Muscle layer of colon (tissue), 2 donors: ENCODE results near the gene INO80B.
"Not testable (repeated sequence)": the region's sequence is repeated elsewhere in the genome, so short reads cannot be mapped to it uniquely, and the experiment has no call there.

Experiments
- H3K27ac ChIP-seq: one replicate; pipeline ENCODE4 v1.7.0; 2013; ENCODE audit warnings: low read depth, mild to moderate bottlenecking, low read length, moderate library complexity
- H3K27me3 ChIP-seq, 2 donors: one replicate each; pipeline ENCODE4 v1.7.0; 2013; ENCODE audit warnings: low read length in 2 of 2, mild to moderate bottlenecking in 2 of 2; ENCODE audit not compliant: insufficient read depth in 2 of 2, control insufficient read depth in 1 of 2
- H3K36me3 ChIP-seq: one replicate; pipeline ENCODE4 v1.7.0; 2013; ENCODE audit warnings: mild to moderate bottlenecking, low read length; ENCODE audit not compliant: insufficient read depth
- H3K4me1 ChIP-seq: one replicate; pipeline ENCODE4 v1.7.0; 2013; ENCODE audit warnings: mild to moderate bottlenecking, low read length; ENCODE audit not compliant: insufficient read depth
- H3K4me3 ChIP-seq, 2 donors: one replicate each; pipeline ENCODE4 v1.7.0; 2013; ENCODE audit warnings: low read length in 2 of 2, low read depth in 1 of 2, mild to moderate bottlenecking in 1 of 2, moderate library complexity in 1 of 2
- H3K9ac ChIP-seq: one replicate; pipeline ENCODE4 v1.7.0; 2013; ENCODE audit warnings: low read length
- H3K9me3 ChIP-seq: one replicate; pipeline ENCODE4 v1.7.0; 2013; ENCODE audit warnings: mild to moderate bottlenecking, low read length
- donor health status: abdominal sarcoma.
- donor health status: Adenocarcinoma of cecum.

The INO80B gene

DNA sequence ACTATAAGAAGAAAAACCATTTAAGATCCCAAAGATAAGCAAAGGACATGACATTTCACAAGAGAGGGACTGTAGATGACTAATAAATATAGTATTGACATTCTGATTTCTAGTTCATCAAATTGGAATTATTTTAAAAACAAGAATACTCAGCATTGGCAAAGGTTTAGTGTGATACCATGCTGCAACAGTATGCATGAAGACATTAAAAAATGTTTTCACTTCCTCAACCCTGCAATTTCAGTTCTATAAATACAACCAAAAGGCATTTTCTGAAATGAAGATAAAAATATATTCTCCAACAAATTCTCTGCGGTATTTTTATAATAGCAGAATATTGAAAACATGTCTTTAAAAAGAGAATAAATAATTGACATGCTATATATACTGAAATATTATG is 35.5 kb upstream of the INO80B start:
- Histone ChIP-seq H3K27me3 (no peaks in the 10 kb centered on the region), H3K36me3 (no peaks in the 10 kb centered on the region), H3K9me3 (no peaks in the 10 kb centered on the region), H3K9ac (no peak overlapping the region), H3K4me3 (no peak overlapping the region), H3K27ac (no peak overlapping the region), H3K4me1 (peaks cover 15% of the 10 kb centered on the region)

DNA sequence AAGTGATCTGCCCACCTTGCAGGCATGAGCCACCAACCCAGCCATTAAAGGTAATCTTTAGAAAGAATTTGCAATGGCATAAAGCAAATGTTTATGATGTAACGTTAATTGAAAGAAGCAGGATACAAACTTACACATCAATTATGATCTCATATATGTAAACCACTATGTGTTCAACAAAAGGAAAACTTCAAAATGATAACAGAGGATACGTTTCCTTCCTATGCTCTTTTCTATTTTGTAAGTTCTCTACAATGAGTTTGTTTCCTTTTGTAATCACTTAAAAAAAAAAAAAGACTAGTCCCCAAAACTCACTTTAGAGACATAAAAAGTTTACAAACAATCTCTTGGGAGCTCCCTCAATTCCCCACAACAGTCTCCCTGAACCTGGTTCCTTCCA is 34.9 kb upstream of the INO80B start:
- no peak overlapping the region for H3K9ac ChIP-seq

DNA sequence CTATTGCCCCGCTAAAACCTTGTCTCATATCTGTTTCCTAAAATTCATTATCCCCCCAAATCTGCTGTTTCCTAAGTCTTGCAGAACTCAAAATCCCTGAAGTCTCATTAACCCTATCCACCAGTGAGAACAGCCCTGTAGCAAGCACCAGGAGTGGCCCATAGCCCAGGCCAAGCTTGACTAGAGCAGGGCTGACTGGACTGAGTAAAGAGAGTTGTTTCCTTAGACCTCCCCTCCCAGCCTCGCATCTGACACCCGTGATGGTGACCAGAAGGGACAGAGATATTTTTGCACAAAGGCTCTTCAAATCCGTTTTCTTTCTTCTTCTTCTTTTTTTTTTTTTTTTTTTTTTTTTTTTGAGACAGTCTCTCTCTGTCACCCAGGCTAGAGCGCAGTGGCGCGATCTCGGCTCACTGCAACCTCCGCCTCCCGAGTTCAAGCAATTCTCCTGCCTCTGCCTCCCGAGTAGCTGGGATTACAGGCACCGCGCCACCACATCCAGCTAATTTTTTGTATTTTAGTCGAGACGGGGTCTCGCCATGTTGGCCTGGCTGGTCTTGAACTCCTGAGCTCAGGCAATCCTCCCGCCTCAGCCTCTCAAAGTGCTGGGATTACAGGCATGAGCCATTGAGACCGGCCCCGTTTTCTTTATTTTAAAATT is 34.3 kb upstream of the INO80B start:
- not testable (repeated sequence) for H3K27me3 ChIP-seq, H3K9ac ChIP-seq, H3K36me3 ChIP-seq, H3K4me1 ChIP-seq, H3K9me3 ChIP-seq
- H3K4me3 ChIP-seq: peak overlapping the region in 1 of 2 donors; percentile 90
- H3K27ac ChIP-seq: peak overlapping the region; percentile 63

More for the DNA sequence above, 34.9 kb upstream of the INO80B start:
- H3K36me3 ChIP-seq: no peaks in the 10 kb centered on the region
- no peaks in the 10 kb centered on the region for H3K27me3 ChIP-seq
- no peak overlapping the region for H3K4me3 ChIP-seq
- H3K4me1 ChIP-seq: peaks cover 11% of the 10 kb centered on the region
- H3K9me3 ChIP-seq: no peaks in the 10 kb centered on the region
- H3K27ac ChIP-seq: no peak overlapping the region

DNA sequence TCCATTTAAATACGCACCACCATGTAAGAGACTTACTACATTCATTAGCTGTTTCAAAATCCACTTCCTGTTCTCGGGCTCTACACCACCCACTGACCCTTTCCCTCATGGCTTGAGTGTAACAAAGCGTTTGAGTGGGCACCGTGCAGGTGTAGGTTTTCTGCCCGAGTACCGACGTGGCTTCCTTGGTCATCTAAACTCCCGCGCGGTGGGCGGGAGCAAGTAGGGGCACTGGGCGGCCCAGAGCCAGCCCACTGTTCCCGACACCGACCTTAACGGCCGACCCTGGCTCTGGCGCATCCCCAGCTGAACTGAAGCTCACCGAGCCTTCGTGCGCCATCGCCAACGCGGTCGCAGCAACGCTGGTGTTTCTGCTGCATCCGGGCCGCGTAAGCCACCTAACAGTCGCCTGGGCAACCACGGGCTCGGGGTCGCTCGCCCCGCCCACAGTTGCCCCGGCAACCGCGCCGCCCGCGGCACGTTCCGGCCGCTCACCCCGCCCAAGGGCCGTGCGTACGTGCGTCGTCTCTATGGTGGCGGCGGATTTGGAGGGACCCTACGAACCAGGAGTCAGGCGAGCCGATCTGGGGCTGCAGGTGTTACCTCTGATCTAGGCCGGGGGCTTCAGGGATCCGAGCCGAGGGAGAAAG is 33.5 kb upstream of the INO80B start, which contains the start of the genes C2orf81 and WDR54:
Gene C2orf81 (minus strand): TSS at position 399 of the 650 bp plus-strand sequence. CDS start 59 bp downstream, at position 340.
Gene WDR54 (plus strand): TSS at position 510 of the 650 bp plus-strand sequence. CDS start 424 bp downstream, outside the sequence.
- Histone ChIP-seq H3K4me3 (peak within 1 kb of the TSS; percentile 55 to 90), H3K27me3 (no peaks in the 10 kb centered on the region), H3K9me3 (no peaks in the 10 kb centered on the region), H3K36me3 (peaks cover under 1% of the 10 kb centered on the region), H3K9ac (peak within 1 kb of the TSS; percentile 61), H3K27ac (peak within 1 kb of the TSS; percentile 63), H3K4me1 (peaks cover 3% of the 10 kb centered on the region)

DNA sequence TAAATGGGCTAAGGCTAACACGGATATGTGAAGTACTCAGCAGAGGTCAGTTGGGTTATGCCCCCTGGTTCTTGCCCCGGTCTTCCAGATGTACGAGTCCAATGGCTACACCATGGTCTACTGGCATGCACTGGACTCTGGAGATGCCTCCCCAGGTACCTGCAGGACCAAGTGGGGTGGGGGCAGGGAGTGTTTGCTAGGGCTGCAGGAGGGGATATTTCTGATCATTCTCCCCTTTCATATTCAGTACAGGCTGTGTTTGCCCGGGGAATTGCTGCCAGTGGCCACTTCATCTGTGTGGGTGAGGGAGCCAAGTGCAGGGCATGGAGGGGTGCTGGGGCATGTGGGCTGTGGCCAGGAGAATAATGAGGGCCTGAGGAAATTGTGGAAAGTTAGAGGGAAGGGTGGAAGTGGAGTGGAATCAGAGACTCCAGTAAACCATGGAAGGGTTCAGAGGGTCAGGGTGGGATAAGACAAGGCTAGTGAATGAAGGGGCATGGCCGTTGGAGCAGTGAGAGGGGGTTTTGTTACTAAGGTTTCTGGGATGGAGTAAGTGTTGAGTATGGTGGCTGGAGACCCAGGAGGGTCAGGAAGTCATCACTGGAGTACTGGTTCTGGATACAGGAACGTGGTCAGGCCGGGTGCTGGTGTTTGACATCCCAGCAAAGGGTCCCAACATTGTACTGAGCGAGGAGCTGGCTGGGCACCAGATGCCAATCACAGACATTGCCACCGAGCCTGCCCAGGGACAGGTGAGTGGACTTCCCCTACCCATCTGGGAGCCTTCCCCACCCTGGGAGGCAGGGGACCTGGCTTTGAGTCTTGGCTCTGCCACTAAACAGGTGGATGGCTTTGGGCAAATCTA is 31.4 kb upstream of the INO80B start:
- Histone ChIP-seq H3K4me3 (no peak overlapping the region), H3K4me1 (peaks cover 3% of the 10 kb centered on the region), H3K36me3 (peaks cover 17% of the 10 kb centered on the region), H3K27ac (no peak overlapping the region), H3K9ac (no peak overlapping the region), H3K9me3 (no peaks in the 10 kb centered on the region), H3K27me3 (no peaks in the 10 kb centered on the region)

DNA sequence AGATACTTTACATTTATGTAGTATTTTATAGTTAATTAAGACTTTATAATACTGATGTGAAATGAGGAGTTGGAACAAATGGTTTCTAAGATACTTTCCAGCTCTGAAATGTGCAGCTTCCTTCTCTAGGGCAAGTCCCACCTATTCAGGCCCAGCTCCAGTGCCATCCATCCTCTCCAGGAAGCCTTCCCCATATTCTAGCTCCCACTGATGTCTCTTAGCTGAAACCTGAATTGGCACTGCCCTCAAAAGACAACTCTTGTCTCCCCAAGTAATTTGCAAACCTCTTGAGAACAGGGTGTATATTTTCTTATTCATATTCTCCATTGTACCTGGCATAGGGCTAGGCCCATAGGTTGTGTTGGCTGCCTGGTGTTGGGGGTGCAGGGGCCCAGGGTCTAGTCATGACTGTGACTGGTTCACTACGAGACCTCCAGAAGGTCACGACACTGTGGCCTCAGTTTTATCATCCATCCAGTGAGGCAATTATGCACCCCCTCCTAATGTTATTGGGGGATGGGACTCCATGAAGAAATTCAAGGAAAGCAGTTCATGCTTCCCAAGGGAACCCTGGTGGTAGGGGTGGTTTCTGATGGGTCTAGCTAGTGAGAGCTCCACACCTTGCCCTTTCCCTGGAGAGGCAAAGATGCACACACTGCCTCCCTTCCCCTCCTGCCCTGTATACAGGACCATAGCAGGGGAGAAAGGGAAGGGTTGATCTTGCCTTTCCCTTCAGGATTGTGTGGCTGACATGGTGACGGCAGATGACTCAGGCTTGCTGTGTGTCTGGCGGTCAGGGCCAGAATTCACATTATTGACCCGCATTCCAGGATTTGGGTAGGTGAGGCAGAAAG is 30.5 kb upstream of the INO80B start:
- H3K9me3 ChIP-seq: no peaks in the 10 kb centered on the region
- H3K36me3 ChIP-seq: peaks cover 26% of the 10 kb centered on the region
- H3K27me3 ChIP-seq: no peaks in the 10 kb centered on the region
- peaks cover 3% of the 10 kb centered on the region for H3K4me1 ChIP-seq
- no peak overlapping the region for H3K9ac ChIP-seq
- H3K27ac ChIP-seq: no peak overlapping the region
- no peak overlapping the region for H3K4me3 ChIP-seq

DNA sequence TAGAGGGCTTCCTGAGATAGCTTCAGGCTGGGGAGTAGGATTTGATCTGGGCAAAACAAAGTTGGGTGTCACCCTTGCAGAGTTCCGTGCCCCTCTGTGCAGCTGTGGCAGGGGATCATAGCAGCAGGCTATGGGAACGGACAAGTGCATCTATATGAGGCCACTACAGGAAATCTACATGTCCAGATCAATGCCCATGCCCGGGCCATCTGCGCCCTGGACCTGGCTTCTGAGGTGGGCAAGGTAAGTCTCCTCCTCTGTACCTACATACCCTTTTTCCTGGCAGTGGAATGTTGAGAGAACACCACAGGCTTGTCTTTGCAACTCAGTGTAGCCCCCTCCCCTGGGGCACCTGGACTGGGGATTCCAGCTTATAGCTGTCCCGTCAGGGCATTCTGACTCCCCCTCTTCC is 29.9 kb upstream of the INO80B start:
- H3K27ac ChIP-seq: no peak overlapping the region
- peaks cover 32% of the 10 kb centered on the region for H3K36me3 ChIP-seq

DNA sequence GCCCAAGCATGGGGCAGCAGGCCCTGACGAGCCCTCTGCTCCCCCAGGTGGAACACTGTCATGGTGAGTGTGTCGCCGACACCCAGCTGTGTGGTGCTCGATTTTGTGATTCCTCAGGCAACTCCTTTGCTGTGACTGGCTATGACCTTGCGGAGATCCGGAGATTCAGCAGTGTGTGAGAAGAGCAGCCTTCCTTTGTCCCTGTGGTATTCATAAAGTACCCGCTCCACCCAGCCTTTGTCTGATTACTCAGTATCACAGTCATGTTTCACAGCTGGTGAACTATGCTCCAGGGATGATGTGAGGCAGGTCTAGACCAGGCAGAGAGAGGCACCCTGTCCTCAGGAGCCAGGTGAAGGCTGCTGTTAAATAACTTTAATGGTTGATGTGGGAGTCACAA is 29.4 kb upstream of the INO80B start:
- Histone ChIP-seq H3K9me3 (no peaks in the 10 kb centered on the region), H3K27me3 (no peaks in the 10 kb centered on the region), H3K36me3 (peaks cover 35% of the 10 kb centered on the region), H3K27ac (no peak overlapping the region), H3K4me1 (peaks cover 3% of the 10 kb centered on the region), H3K9ac (no peak overlapping the region), H3K4me3 (no peak overlapping the region)

More for the DNA sequence above, 29.9 kb upstream of the INO80B start:
- no peak overlapping the region for H3K9ac ChIP-seq
- H3K4me3 ChIP-seq: no peak overlapping the region
- no peaks in the 10 kb centered on the region for H3K27me3 ChIP-seq
- no peaks in the 10 kb centered on the region for H3K9me3 ChIP-seq
- peaks cover 3% of the 10 kb centered on the region for H3K4me1 ChIP-seq

DNA sequence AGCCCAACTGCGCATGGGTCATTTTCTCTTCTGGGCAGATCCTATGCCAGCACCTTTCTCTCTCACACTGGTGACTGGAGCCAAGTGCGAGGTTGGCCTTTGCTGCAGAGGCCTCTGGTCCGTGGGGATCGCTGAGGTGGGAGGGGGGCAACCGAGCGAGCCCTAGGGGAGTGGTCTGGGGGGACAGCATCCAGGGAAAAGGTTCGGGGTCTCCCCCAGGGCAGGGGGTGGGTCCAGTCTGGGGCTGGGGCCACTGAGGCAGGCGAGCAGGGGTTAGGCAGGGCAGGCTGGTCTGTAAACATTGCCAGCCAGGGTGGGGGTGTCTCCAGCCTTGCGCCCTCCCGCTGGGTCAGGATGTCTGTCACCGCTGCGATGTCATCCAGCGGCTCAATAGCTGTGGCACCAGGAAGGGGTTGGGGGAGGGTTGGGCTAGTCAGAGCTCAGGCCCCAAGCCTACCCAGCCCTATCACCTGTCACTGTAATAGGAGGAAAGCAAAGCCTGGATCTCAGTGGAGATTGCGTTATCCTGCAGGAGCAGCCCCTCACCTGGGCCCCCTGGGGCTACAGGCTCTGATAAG is 28.6 kb upstream of the INO80B start:
- no peak overlapping the region for H3K4me3 ChIP-seq
- H3K9me3 ChIP-seq: no peaks in the 10 kb centered on the region
- peaks cover 3% of the 10 kb centered on the region for H3K4me1 ChIP-seq
- no peaks in the 10 kb centered on the region for H3K27me3 ChIP-seq
- H3K27ac ChIP-seq: no peak overlapping the region
- peaks cover 38% of the 10 kb centered on the region for H3K36me3 ChIP-seq
- H3K9ac ChIP-seq: no peak overlapping the region

DNA sequence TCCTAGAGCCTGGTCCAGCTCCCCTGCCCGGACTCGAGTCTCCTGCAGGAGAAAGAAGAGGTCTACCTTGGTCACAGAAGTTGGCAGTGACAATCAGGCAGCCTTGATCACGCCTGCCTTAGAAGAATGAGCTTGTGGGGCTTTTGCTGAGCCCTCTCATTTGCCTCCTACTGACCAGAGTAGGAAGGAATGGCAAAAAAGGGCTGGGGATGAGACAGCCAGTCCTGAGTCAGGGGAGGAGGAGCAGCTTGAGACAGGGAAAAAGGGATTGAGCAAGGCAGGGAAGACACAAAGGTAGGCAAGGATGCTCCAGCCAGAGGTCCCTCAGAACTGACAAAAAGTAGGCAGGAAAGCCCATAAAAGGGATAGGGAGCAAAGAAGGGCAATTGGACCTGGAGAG is 27.3 kb upstream of the INO80B start:
- Histone ChIP-seq H3K36me3 (peaks cover 50% of the 10 kb centered on the region), H3K9me3 (no peaks in the 10 kb centered on the region), H3K4me1 (no peaks in the 10 kb centered on the region), H3K27me3 (no peaks in the 10 kb centered on the region), H3K9ac (no peak overlapping the region), H3K4me3 (no peak overlapping the region), H3K27ac (no peak overlapping the region)
